Trophoblast cell (in vitro differentiated cells and primary cell): Measurements from ENCODE around the gene CPEB3.

Experiments
- DNase-seq, 2 donors: peaks; one replicate each; pipeline ENCODE4 v3.0.0-alpha.2; 2016
- H2AFZ ChIP-seq: 2 replicates; pipeline ENCODE4 v1.6.1; 2013; ENCODE audit warnings: low read length, moderate library complexity, mild to moderate bottlenecking; ENCODE audit not compliant: insufficient read depth, poor library complexity
- H2AK5ac ChIP-seq: 2 replicates; pipeline ENCODE4 v1.6.1; 2013; ENCODE audit warnings: mild to moderate bottlenecking, low read length
- H2BK120ac ChIP-seq: 2 replicates; pipeline ENCODE4 v1.6.1; 2013; ENCODE audit warnings: low read length, mild to moderate bottlenecking, moderate library complexity; ENCODE audit not compliant: insufficient read depth, poor library complexity
- H2BK12ac ChIP-seq: 2 replicates; pipeline ENCODE4 v1.6.1; 2013; ENCODE audit warnings: mild to moderate bottlenecking, low read length, moderate library complexity
- H2BK5ac ChIP-seq: 2 replicates; pipeline ENCODE4 v1.6.1; 2013; ENCODE audit warnings: low read length, low read depth, moderate library complexity, mild to moderate bottlenecking; ENCODE audit not compliant: poor library complexity
- H3K14ac ChIP-seq: 2 replicates; pipeline ENCODE4 v1.6.1; 2013; ENCODE audit warnings: mild to moderate bottlenecking, low read length
- H3K18ac ChIP-seq: 2 replicates; pipeline ENCODE4 v1.6.1; 2013; ENCODE audit warnings: mild to moderate bottlenecking, low read length
- H3K23ac ChIP-seq: 2 replicates; pipeline ENCODE4 v1.6.1; 2013; ENCODE audit warnings: low read length
- H3K27ac ChIP-seq: 2 replicates; pipeline ENCODE4 v1.5.1; 2013; ENCODE audit warnings: low read depth, mild to moderate bottlenecking, inconsistent platforms, low read length, moderate library complexity
- H3K27me3 ChIP-seq: 2 replicates; pipeline ENCODE4 v1.6.1; 2013; ENCODE audit warnings: inconsistent platforms, mild to moderate bottlenecking, low read length, moderate library complexity; ENCODE audit not compliant: insufficient read depth
- H3K36me3 ChIP-seq, 2 experiments: 1 replicate in 1 of 2; 2 replicates in 1 of 2; pipeline ENCODE4 v1.6.1; 2013; ENCODE audit warnings: low read length in 2 of 2, mild to moderate bottlenecking in 2 of 2, moderate library complexity in 1 of 2; ENCODE audit not compliant: insufficient read depth in 2 of 2, control insufficient read depth in 1 of 2
- H3K4ac ChIP-seq: 2 replicates; pipeline ENCODE4 v1.6.1; 2013; ENCODE audit warnings: low read depth, mild to moderate bottlenecking, low read length, moderate library complexity
- H3K4me1 ChIP-seq, 2 experiments: 1 replicate in 1 of 2; 2 replicates in 1 of 2; pipeline ENCODE4 v1.6.1; 2013; ENCODE audit warnings: low read length in 2 of 2, mild to moderate bottlenecking in 2 of 2, moderate library complexity in 1 of 2; ENCODE audit not compliant: insufficient read depth in 2 of 2, control insufficient read depth in 1 of 2
- H3K4me2 ChIP-seq: 2 replicates; pipeline ENCODE4 v1.6.1; 2013; ENCODE audit warnings: inconsistent platforms, mild to moderate bottlenecking, low read length, moderate library complexity
- H3K4me3 ChIP-seq: 2 replicates; pipeline ENCODE4 v1.5.1; 2013; ENCODE audit warnings: mild to moderate bottlenecking, low read depth, low read length, inconsistent platforms
- H3K79me1 ChIP-seq: one replicate; pipeline ENCODE4 v1.6.1; 2013; ENCODE audit warnings: low read length
- H3K79me2 ChIP-seq: 2 replicates; pipeline ENCODE4 v1.6.1; 2013; ENCODE audit warnings: low read length, mild to moderate bottlenecking; ENCODE audit not compliant: control insufficient read depth, insufficient read depth, poor library complexity
- H3K9ac ChIP-seq: 2 replicates; pipeline ENCODE4 v1.6.1; 2013; ENCODE audit warnings: mild to moderate bottlenecking, low read length
- H3K9me3 ChIP-seq: 2 replicates; pipeline ENCODE4 v1.6.1; 2013; ENCODE audit warnings: low read depth, mild to moderate bottlenecking, control low read depth, inconsistent platforms, low read length; ENCODE audit not compliant: insufficient read depth
- H4K12ac ChIP-seq: 2 replicates; pipeline ENCODE4 v1.6.1; 2013; ENCODE audit warnings: low read depth, mild to moderate bottlenecking, low read length, moderate library complexity
- H4K8ac ChIP-seq: 2 replicates; pipeline ENCODE4 v1.6.1; 2013; ENCODE audit warnings: low read depth, mild to moderate bottlenecking, low read length, moderate library complexity
- H4K91ac ChIP-seq: one replicate; pipeline ENCODE4 v1.6.1; 2013; ENCODE audit warnings: low read depth, mild to moderate bottlenecking, low read length, moderate library complexity
- WGBS: extraction: QIAGEN DNeasy Blood & Tissue Kit; methylation state at CpG from one replicate; pipeline ENCODE4 v1.1.7; 2013; ENCODE audit warnings: missing lambda C conversion rate; ENCODE audit not compliant: insufficient read length, insufficient coverage; ENCODE audit errors: extremely low coverage; 5-methylcytosine and 5-hydroxymethylcytosine counted together

CPEB3 gene

GRCh38 chr10:92108747-92109146 lies 182.1 kb downstream of the CPEB3 start:
- DNase-seq, result no peak
- H2BK5ac ChIP-seq, result no peak overlapping the region
- H3K27me3 ChIP-seq, result no peaks in the 10 kb centered on the region
- H4K12ac ChIP-seq, result no peak overlapping the region
- H3K9me3 ChIP-seq, result no peaks in the 10 kb centered on the region
- WGBS, result no CpG with 5 or more reads among the region's 2 CpGs
- no peak overlapping the region for H3K23ac ChIP-seq
- H3K27ac ChIP-seq, result no peak overlapping the region
- H2AFZ ChIP-seq, result no peak overlapping the region
- no peak overlapping the region for H4K8ac ChIP-seq
- H3K36me3 ChIP-seq, result no peaks in the 10 kb centered on the region
- no peak overlapping the region for H2BK12ac ChIP-seq
- no peaks in the 10 kb centered on the region for H3K79me1 ChIP-seq
- no peak overlapping the region for H3K4me2 ChIP-seq
- no peaks in the 10 kb centered on the region for H3K79me2 ChIP-seq
- H3K18ac ChIP-seq, result no peak overlapping the region
- no peak overlapping the region for H3K4me3 ChIP-seq
- H3K14ac ChIP-seq, result no peak overlapping the region
- H3K4me1 ChIP-seq, result no peaks in the 10 kb centered on the region
- H4K91ac ChIP-seq, result no peak overlapping the region
- no peak overlapping the region for H2BK120ac ChIP-seq
- H3K4ac ChIP-seq, result no peak overlapping the region
- no peak overlapping the region for H3K9ac ChIP-seq
- no peak overlapping the region for H2AK5ac ChIP-seq

DNA sequence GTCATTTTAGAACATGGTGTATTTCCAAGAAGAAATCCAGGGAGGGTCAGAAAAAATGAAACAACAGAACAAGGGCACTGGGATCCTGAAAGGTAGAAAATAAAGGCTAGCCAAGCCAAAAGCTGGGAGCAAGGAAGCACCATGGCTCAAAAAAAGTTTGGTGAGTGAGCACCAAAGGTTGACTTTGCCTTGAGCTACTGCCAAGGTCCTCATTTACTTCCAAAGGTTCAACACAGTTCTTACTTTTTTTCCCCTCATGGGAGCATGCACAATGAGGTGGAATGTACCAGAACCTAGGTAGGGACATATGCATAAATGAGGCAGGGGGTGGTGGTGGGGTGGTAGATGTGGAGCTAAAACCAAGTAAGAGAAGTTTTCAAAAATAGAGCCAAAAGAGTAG lies 182.8 kb downstream of the CPEB3 start:
- Histone ChIP-seq H2AK5ac (no peak overlapping the region), H3K14ac (no peak overlapping the region), H2BK120ac (no peak overlapping the region)

DNA sequence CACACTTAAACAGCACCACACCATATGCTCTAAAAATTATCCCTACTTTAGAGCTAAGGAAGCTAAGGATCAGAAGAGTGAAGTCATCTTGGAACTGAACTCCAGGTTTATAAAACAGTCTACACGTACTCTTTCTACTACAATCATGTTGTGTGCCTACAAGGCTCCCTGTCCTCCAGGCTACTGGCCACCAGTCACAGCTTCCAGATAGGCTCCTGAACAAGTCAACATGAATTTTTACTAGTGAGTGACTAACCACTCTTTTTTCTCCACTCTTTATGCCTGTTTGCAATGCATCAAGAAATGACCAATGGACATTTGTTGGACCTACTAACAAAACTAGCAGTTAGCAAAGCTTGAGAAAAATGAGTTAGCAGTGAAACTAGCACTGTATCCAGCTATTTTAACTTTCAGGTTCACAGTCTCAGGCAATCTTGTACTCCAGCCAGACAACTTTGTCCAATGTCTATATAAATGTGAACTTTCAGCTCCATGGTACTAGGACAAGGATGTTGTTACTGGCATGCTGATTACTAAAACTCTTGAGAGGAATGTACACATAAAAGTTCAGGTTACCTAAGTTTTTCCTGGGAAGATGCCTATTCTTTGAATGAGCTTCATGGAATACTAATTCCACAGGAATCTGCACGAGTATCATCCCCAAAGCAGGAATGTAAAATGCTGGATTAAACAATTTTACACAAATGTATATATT lies 187.3 kb downstream of the CPEB3 start:
- no peak overlapping the region for H2BK5ac ChIP-seq
- H3K4me3 ChIP-seq, result no peak overlapping the region
- no peak overlapping the region for H4K91ac ChIP-seq
- no peak overlapping the region for H2AFZ ChIP-seq
- no peaks in the 10 kb centered on the region for H3K79me1 ChIP-seq
- H3K79me2 ChIP-seq, result no peaks in the 10 kb centered on the region
- no peak overlapping the region for H2AK5ac ChIP-seq
- H3K27me3 ChIP-seq, result no peaks in the 10 kb centered on the region
- no peak overlapping the region for H3K4ac ChIP-seq
- no peak overlapping the region for H3K14ac ChIP-seq
- H3K23ac ChIP-seq, result no peak overlapping the region
- no peak overlapping the region for H3K18ac ChIP-seq
- no peak overlapping the region for H2BK120ac ChIP-seq
- no peak for DNase-seq
- H3K9me3 ChIP-seq, result no peaks in the 10 kb centered on the region
- no peaks in the 10 kb centered on the region for H3K4me1 ChIP-seq
- H4K12ac ChIP-seq, result no peak overlapping the region
- H2BK12ac ChIP-seq, result no peak overlapping the region
- no peak overlapping the region for H3K4me2 ChIP-seq
- no peak overlapping the region for H3K27ac ChIP-seq
- H3K36me3 ChIP-seq, result no peaks in the 10 kb centered on the region
- no peak overlapping the region for H4K8ac ChIP-seq
- no peak overlapping the region for H3K9ac ChIP-seq
- no CpG with 5 or more reads among the region's 2 CpGs for WGBS

More for the DNA sequence above, 182.8 kb downstream of the CPEB3 start:
- Histone ChIP-seq H3K27me3 (no peaks in the 10 kb centered on the region), H4K91ac (no peak overlapping the region), H3K18ac (no peak overlapping the region), H3K9ac (no peak overlapping the region), H2BK12ac (no peak overlapping the region), H3K4ac (no peak overlapping the region), H2AFZ (no peak overlapping the region), H3K27ac (no peak overlapping the region), H3K36me3 (no peaks in the 10 kb centered on the region), H2BK5ac (no peak overlapping the region), H4K8ac (no peak overlapping the region), H3K79me1 (no peaks in the 10 kb centered on the region), H3K4me1 (no peaks in the 10 kb centered on the region), H3K4me3 (no peak overlapping the region), H4K12ac (no peak overlapping the region), H3K4me2 (no peak overlapping the region), H3K9me3 (no peaks in the 10 kb centered on the region), H3K23ac (no peak overlapping the region), H3K79me2 (no peaks in the 10 kb centered on the region)
- DNase-seq, result no peak

- H4K91ac ChIP-seq, result no peak overlapping the region
- H2BK5ac ChIP-seq, result no peak overlapping the region
- H3K9ac ChIP-seq, result no peak overlapping the region
- no peak overlapping the region for H3K4ac ChIP-seq
- no peak overlapping the region for H3K4me3 ChIP-seq
- no peak for DNase-seq
- H2AFZ ChIP-seq, result no peak overlapping the region
- H3K4me2 ChIP-seq, result no peak overlapping the region
- H3K36me3 ChIP-seq, result no peaks in the 10 kb centered on the region
- H3K4me1 ChIP-seq, result no peaks in the 10 kb centered on the region
- no peaks in the 10 kb centered on the region for H3K79me2 ChIP-seq
- H4K8ac ChIP-seq, result no peak overlapping the region
- H3K18ac ChIP-seq, result no peak overlapping the region
- no peak overlapping the region for H3K14ac ChIP-seq
- no peak overlapping the region for H2AK5ac ChIP-seq
- H3K27ac ChIP-seq, result no peak overlapping the region
- H4K12ac ChIP-seq, result no peak overlapping the region
- no peaks in the 10 kb centered on the region for H3K79me1 ChIP-seq
- peak overlapping the region; percentile 67 for H3K23ac ChIP-seq
- H3K27me3 ChIP-seq, result no peaks in the 10 kb centered on the region
- WGBS, result no CpG with 5 or more reads among the region's 4 CpGs
- H2BK120ac ChIP-seq, result no peak overlapping the region
- H2BK12ac ChIP-seq, result no peak overlapping the region
- H3K9me3 ChIP-seq, result no peaks in the 10 kb centered on the region
Observed at GRCh38 chr10:92102601-92103213, 188.2 kb downstream of the CPEB3 start.
